Adrenal gland (tissue), 5 donors: ENCODE measurements around the gene RALGPS1.

Experiments
- CTCF ChIP-seq, 6 experiments: fragments of 450-650 bp in 4 of 6; fragments of 200-600 bp in 2 of 6; sonication (generic) in 1 of 6; IDR thresholded peaks; 1 replicate in 5 of 6; 2 replicates in 1 of 6; pipeline versions ENCODE4 v1.5.1 to v1.8.0; 2016 to 2021; ENCODE audit warnings: antibody characterized with exemption in 6 of 6, mild to moderate bottlenecking in 2 of 6, moderate library complexity in 1 of 6
- POLR2A ChIP-seq, 2 donors: fragments of 450-650 bp; IDR thresholded peaks; one replicate each; pipeline ENCODE4 v1.6.1; 2017; ENCODE audit warnings: antibody characterized with exemption in 2 of 2, mild to moderate bottlenecking in 2 of 2, moderate library complexity in 1 of 2
- donor health status: DM: no; HTN: no; CAD: no.

DNA sequence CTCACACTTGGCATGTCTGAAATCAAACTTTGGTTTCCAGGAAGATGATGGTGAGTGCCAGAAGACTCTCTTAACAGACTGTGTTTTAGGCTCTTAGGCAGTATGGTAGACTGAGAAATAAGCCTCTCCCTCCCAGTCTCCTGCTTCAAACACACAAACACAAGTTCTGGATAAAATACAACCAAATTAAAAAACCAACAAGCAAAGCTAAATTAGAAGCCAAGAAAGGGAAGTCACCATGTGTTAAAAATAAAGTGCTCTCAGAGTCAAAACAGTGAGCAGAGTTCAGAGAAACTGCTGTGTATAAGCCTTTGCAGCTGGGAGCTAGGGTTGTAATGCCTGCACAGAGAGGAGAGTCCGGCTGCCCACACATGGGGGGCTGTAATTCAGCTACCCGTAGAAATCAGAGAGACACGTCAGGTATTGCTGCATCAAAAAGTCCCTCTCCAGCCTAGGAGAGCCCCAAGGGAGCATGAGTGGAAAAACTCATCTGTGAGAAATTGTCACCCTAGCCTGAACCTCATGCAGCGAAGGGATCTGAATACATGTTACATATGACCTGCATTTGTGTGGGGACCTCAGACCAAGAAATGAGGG, 145.3 kb downstream of the RALGPS1 start:
- TF ChIP-seq CTCF (IDR thresholded peaks at IDR 0.05) (no peak), POLR2A (IDR thresholded peaks at IDR 0.05) (no peak)
